Omental fat pad (tissue), 4 donors: ENCODE measurements around the gene FGD3. TPM values are rescaled to one million over a fixed set of nuclear protein-coding genes. Genes with fewer than 3 reads are reported as not detected.

ENCODE experiments used
- ATAC-seq: fragments of 150-250 bp; one replicate; pipeline ENCODE4 v1.9.1; 2016; ENCODE audit warnings: mild to moderate bottlenecking, moderate library complexity; ENCODE audit not compliant: low FRiP score
- DNase-seq: peaks from one replicate; pipeline ENCODE4 v3.0.0-alpha.2; 2019; ENCODE audit warnings: low spot score
- CTCF ChIP-seq, 3 donors: fragments of 450-650 bp; IDR thresholded peaks; one replicate each; pipeline ENCODE4 v1.5.1; 2016 to 2017; ENCODE audit warnings: antibody characterized with exemption in 3 of 3, mild to moderate bottlenecking in 3 of 3, moderate library complexity in 2 of 3
- total RNA-seq, 4 donors: library from RNA; depleted of rRNA; stranded (reverse); fragments of >200 nt; gene quantifications; one replicate each; pipeline ENCODE4 v1.1.0, GENCODE V29; 2016

The FGD3 gene
- total RNA-seq, 4 donors from 2014 or later, result 5.4 to 26.5 (median 8.9) TPM

GRCh38 chr9:93045521-93045920 lies 98.2 kb downstream of the FGD3 start:
- TF ChIP-seq CTCF (IDR thresholded peaks at IDR 0.05), result no peak
- DNase-seq (no peak), ATAC-seq (no peak)

- no peak for ATAC-seq
- no peak for TF ChIP-seq CTCF (IDR thresholded peaks at IDR 0.05)
- DNase-seq, result no peak
Measured at GRCh38 chr9:93048566-93049448, 101.5 kb downstream of the FGD3 start.

GRCh38 chr9:93049491-93049890 lies 102.2 kb downstream of the FGD3 start:
- ATAC-seq (no peak), DNase-seq (no peak)
- no peak for TF ChIP-seq CTCF (IDR thresholded peaks at IDR 0.05)

GRCh38 chr9:93050231-93050630 lies 102.9 kb downstream of the FGD3 start:
- ATAC-seq, result no peak
- no peak for DNase-seq
- no peak for TF ChIP-seq CTCF (IDR thresholded peaks at IDR 0.05)

GRCh38 chr9:93051680-93052089 lies 104.4 kb downstream of the FGD3 start:
- TF ChIP-seq CTCF (IDR thresholded peaks at IDR 0.05), result no peak
- no peak for ATAC-seq
- no peak for DNase-seq

- DNase-seq, result no peak
- no peak for ATAC-seq
- no peak for TF ChIP-seq CTCF (IDR thresholded peaks at IDR 0.05)
Measured at GRCh38 chr9:93052791-93053540, 105.6 kb downstream of the FGD3 start.
